Smooth muscle cell (in vitro differentiated cells): ENCODE measurements around the gene FBXW10B. TPM values are rescaled to one million over a fixed set of nuclear protein-coding genes. Genes with fewer than 3 reads are reported as not detected.
"Not testable (repeated sequence)": the region's sequence is repeated elsewhere in the genome, so short reads cannot be mapped to it uniquely, and the experiment has no call there.

ENCODE experiments used
- DNase-seq: peaks from one replicate; lab custom pipeline; 2025; ENCODE audit not compliant: unreplicated experiment; lab: John Stamatoyannopoulos, UW
- H2AFZ ChIP-seq: fragments of 200-600 bp; sonication (generic); 2 replicates; pipeline ENCODE4 v1.6.0; 2016; ENCODE audit warnings: antibody characterized with exemption, low read depth, mild to moderate bottlenecking
- H3F3A ChIP-seq: fragments of 200-600 bp; sonication (generic); 2 replicates; pipeline ENCODE4 v1.6.0; 2017; ENCODE audit warnings: antibody characterized with exemption, low read depth
- H3K27ac ChIP-seq: fragments of 200-600 bp; sonication (generic); 2 replicates; pipeline ENCODE4 v1.5.1; 2016; ENCODE audit warnings: low read depth, mild to moderate bottlenecking
- H3K27me3 ChIP-seq: fragments of 200-600 bp; sonication (generic); 2 replicates; pipeline ENCODE4 v1.6.1; 2016; ENCODE audit warnings: low read depth, mild to moderate bottlenecking
- H3K36me3 ChIP-seq: fragments of 200-600 bp; sonication (generic); 2 replicates; pipeline ENCODE4 v1.5.1; 2016; ENCODE audit warnings: low read depth
- H3K4me1 ChIP-seq: fragments of 200-600 bp; sonication (generic); 2 replicates; pipeline ENCODE4 v1.5.1; 2016; ENCODE audit warnings: low read depth
- H3K4me2 ChIP-seq: fragments of 200-600 bp; sonication (generic); 2 replicates; pipeline ENCODE4 v1.6.0; 2016; ENCODE audit warnings: mild to moderate bottlenecking
- H3K4me3 ChIP-seq: fragments of 200-600 bp; sonication (generic); 2 replicates; pipeline ENCODE4 v1.5.1; 2016; ENCODE audit warnings: mild to moderate bottlenecking
- H3K79me2 ChIP-seq: fragments of 200-600 bp; sonication (generic); 2 replicates; pipeline ENCODE4 v1.6.0; 2016; ENCODE audit warnings: low read depth, mild to moderate bottlenecking
- H3K9ac ChIP-seq: fragments of 200-600 bp; sonication (generic); 2 replicates; pipeline ENCODE4 v1.6.0; 2016; ENCODE audit warnings: low read depth
- H3K9me3 ChIP-seq: fragments of 200-600 bp; sonication (generic); replicated peaks from 2 replicates; pipeline ENCODE4 v1.5.1; 2016; ENCODE audit warnings: low read depth
- H4K20me1 ChIP-seq: fragments of 200-600 bp; sonication (generic); 2 replicates; pipeline ENCODE4 v1.6.0; 2016; ENCODE audit warnings: low read depth
- WGBS: methylation state at CpG from one replicate; pipeline ENCODE4 v1.1.7; 2016; ENCODE audit warnings: low lambda C conversion rate; 5-methylcytosine and 5-hydroxymethylcytosine counted together
- polyA plus RNA-seq: library from polyadenylated mRNA; unstranded; fragments of >200 nt; fragmentation: Nextera tagmentation; extraction: Ambion mirVana; gene quantifications from 2 replicates; pipeline ENCODE4 v1.2.1, GENCODE V29; 2016
- total RNA-seq: library from RNA; depleted of rRNA; stranded (reverse); fragments of >200 nt; gene quantifications from 2 replicates; pipeline ENCODE4 v1.2.3, GENCODE V29; 2014

FBXW10B gene
- total and polyA plus RNA-seq, 2 experiments from 2014 or later = 0.23 to 3.1 TPM

DNA sequence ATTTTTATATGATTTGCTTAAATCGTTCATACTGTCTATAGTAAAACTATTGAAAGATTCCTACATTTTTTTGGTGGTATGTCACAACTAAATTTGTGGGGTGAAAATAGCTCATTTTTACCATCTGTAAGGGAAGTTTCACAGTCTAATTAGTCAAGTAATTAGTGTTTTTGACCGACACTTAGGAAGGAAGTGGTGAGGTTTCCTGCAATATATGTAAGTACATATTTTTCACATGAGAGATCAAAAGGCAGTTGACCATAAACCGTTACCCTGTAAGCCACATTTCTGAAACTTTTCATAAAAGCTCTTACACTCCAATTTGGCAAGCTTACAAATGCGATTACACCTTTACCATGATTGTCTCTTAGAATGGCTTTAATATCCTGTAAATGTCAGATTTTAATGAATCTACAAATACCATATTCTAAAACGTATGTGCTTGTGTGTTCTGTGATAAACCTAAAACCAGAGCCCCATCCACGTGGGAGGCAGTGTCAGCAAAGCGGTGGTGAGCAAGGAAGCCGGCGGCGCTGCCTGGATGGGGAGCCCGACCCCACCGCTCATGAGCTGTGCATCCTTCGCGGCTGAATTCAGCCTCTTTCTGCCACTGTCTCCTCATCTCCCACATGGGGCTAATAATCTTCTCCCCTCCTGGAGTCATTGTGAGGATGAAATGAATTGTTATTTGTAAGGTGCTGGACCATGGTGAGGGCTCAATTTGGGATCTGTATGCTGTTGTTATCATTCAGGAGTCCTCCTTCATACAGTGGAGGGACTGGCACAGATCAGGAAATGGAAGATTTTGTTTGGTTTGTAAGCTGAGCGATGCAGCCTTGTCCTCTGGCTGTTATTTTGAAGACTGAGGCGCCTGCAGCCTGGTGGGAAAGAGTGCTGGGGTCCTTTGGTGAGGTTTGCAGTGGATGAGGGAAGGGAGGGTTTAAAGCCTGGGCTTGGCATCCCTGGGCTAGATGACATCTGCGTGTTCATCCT lies 29.7 kb downstream of the FBXW10B start:
- not testable (repeated sequence) for H4K20me1 ChIP-seq, H3K27me3 ChIP-seq, H3K27ac ChIP-seq, H3K79me2 ChIP-seq, H3K4me1 ChIP-seq, H3F3A ChIP-seq, H3K9ac ChIP-seq, H3K4me3 ChIP-seq, DNase-seq, H2AFZ ChIP-seq, H3K9me3 ChIP-seq, H3K4me2 ChIP-seq, H3K36me3 ChIP-seq
- WGBS = 62% methylated on average over 14 of the region's 17 CpGs

DNA sequence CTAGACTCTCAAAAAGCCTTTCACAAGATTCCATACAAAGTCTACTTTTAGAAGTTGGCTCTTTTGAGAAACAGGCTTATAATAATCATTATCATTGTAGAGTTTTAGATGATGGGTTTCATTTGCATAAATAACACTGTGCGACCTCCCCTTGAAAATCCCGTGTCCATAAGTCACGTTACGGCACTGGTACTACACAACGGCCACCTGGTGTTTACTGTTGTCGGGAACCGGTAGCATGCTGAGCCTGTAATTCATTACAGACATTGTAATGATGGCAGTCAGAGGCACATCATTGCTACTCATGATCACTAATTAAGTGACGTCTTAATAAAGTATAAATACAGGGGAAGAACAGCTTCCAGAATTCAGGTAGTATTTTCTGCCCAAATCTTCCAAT lies 31.5 kb downstream of the FBXW10B start:
- not testable (repeated sequence) for H3K9me3 ChIP-seq, H3K9ac ChIP-seq, H3K4me2 ChIP-seq, H3K36me3 ChIP-seq, H3K79me2 ChIP-seq, H3K4me1 ChIP-seq, H2AFZ ChIP-seq, DNase-seq, H3K27ac ChIP-seq, H4K20me1 ChIP-seq, H3K4me3 ChIP-seq, H3K27me3 ChIP-seq, H3F3A ChIP-seq
- WGBS = 85% methylated on average over 8 of the region's 8 CpGs

DNA sequence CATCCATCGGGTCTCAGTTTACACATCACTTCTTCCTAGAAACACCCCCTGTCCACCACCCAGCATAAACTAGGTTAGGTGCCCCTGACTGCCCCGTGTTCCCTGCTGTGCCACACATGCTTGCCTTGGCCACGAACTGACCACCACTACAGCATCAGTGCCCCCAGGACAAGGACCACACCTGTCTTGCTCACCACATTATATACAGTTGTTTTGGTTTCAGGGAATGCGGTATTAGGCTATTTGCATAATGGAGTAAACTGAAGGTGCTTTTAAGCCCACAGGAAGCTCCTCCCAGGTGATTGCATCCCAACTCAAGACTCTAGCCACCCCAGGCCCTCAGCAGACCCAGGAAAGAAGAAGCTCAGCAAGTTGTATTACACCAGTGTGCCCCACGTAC lies 36.2 kb downstream of the FBXW10B start:
- not testable (repeated sequence) for H3K4me3 ChIP-seq, H4K20me1 ChIP-seq, H3K27ac ChIP-seq, H3K79me2 ChIP-seq, H3K9me3 ChIP-seq, H2AFZ ChIP-seq, H3K4me1 ChIP-seq, H3K36me3 ChIP-seq, DNase-seq, H3K9ac ChIP-seq, H3K4me2 ChIP-seq, H3F3A ChIP-seq, H3K27me3 ChIP-seq
- WGBS = 86% methylated on average over 4 of the region's 5 CpGs

DNA sequence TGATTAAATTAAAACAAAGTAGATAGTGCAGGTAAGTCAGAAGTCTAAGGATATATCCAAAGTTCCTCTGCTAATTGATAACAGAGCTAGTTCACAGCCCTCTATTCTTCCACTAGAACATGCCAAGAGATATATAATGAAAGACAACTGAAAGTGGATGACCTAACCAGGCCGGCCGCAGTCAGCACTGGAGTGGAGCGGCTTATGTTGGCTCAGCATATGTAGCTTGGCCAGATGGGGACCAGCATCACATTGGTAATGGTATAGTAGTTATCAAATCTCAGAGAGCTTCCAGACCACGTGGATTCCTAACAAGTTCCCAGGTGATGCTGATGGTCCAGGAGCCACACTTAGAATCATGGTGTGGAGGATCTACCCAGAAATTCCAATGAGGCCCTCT lies 38.0 kb downstream of the FBXW10B start:
- H3K36me3 ChIP-seq, H3K4me3 ChIP-seq, H3K4me1 ChIP-seq, H3K79me2 ChIP-seq, H3K27ac ChIP-seq, H2AFZ ChIP-seq, H4K20me1 ChIP-seq, H3K9ac ChIP-seq, H3F3A ChIP-seq, H3K27me3 ChIP-seq, H3K4me2 ChIP-seq, DNase-seq, H3K9me3 ChIP-seq: not testable (repeated sequence)
- WGBS = 93% methylated on average over 3 of the region's 4 CpGs

DNA sequence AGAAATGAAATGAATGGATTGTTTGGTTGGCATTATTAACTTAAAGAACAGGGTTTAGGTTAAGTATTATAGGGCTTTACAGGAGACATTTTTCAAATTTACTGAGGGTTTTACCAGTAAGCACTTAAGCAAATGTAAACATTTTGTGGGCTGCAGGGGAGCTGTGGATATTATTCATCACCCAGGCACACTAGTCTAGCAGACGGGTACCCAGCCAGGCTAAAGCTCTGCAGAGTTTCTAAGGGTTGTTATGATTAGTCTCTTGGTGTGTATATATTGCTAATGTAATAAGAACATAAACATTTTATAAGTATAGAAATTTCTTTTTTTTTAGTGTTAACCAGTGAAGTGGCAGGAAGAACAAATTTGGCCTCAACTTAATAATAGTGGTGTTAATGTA lies 42.7 kb downstream of the FBXW10B start:
- H3K4me3 ChIP-seq, H3K4me1 ChIP-seq, DNase-seq, H4K20me1 ChIP-seq, H2AFZ ChIP-seq, H3F3A ChIP-seq, H3K9me3 ChIP-seq, H3K27me3 ChIP-seq, H3K9ac ChIP-seq, H3K79me2 ChIP-seq, H3K36me3 ChIP-seq: not testable (repeated sequence)
- WGBS = no CpG with 5 or more reads among the region's 1 CpG
- peak overlapping the region; percentile 65 for H3K4me2 ChIP-seq
- H3K27ac ChIP-seq = peak overlapping the region; percentile 53

DNA sequence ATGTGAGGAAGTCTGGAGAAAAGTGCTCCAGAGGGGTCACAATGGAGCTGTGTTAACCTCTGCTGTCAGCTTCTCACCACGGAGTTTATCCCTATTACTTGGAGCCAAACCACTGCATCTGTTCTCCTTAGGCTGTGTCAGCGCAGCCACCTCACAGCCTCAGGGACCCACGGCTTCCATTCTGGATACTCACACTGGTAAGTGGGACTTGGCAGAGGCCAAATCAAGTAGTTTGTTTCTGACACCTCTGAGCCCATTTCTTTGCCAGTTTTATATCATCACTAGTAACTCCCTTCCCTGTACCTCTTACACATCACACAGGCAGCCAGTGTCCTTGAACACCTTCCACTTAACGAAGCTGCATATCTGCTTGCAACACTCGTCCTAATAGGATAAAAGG lies 44.8 kb downstream of the FBXW10B start:
- not testable (repeated sequence) for H4K20me1 ChIP-seq, H3K27ac ChIP-seq, H3K79me2 ChIP-seq, H3K9me3 ChIP-seq, H3K36me3 ChIP-seq, H3K4me2 ChIP-seq, H2AFZ ChIP-seq, H3K9ac ChIP-seq, H3K4me1 ChIP-seq, DNase-seq, H3K27me3 ChIP-seq, H3F3A ChIP-seq, H3K4me3 ChIP-seq
- WGBS = 65% methylated on average over 2 of the region's 5 CpGs

DNA sequence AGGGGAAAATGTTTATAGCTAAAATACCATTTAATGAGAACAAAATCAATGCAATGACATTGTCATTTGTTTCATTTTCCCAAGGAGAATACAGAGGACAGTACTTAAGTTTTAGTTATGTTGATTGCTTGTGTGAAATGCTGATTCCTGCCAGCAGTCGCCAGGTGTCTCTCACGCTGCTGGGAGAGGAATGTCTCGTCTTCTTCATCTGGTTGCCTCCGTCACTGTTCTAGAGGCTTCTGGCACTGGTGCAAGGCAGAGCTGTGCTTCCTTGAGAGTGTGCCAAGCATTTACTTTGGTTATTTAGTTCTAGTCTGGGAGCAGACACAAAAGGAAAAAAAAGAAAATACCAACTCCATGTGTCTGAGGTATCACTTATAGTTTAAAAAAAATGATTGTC lies 45.6 kb downstream of the FBXW10B start:
- not testable (repeated sequence) for H3K27me3 ChIP-seq, H3F3A ChIP-seq, H3K36me3 ChIP-seq, H3K27ac ChIP-seq, H3K79me2 ChIP-seq, H3K4me3 ChIP-seq, H2AFZ ChIP-seq, H3K4me1 ChIP-seq, H4K20me1 ChIP-seq, H3K9me3 ChIP-seq, H3K9ac ChIP-seq, DNase-seq, H3K4me2 ChIP-seq
- WGBS = 75% methylated on average over 4 of the region's 4 CpGs
